Smooth muscle cell (in vitro differentiated cells): ENCODE measurements around the gene CHI3L1. TPM values are rescaled to one million over a fixed set of nuclear protein-coding genes. Genes with fewer than 3 reads are reported as not detected.

Experiments
- DNase-seq: peaks from one replicate; lab custom pipeline; 2025; ENCODE audit not compliant: unreplicated experiment; lab: John Stamatoyannopoulos, UW
- H2AFZ ChIP-seq: fragments of 200-600 bp; sonication (generic); 2 replicates; pipeline ENCODE4 v1.6.0; 2016; ENCODE audit warnings: antibody characterized with exemption, low read depth, mild to moderate bottlenecking
- H3F3A ChIP-seq: fragments of 200-600 bp; sonication (generic); 2 replicates; pipeline ENCODE4 v1.6.0; 2017; ENCODE audit warnings: antibody characterized with exemption, low read depth
- H3K27ac ChIP-seq: fragments of 200-600 bp; sonication (generic); 2 replicates; pipeline ENCODE4 v1.5.1; 2016; ENCODE audit warnings: low read depth, mild to moderate bottlenecking
- H3K27me3 ChIP-seq: fragments of 200-600 bp; sonication (generic); 2 replicates; pipeline ENCODE4 v1.6.1; 2016; ENCODE audit warnings: low read depth, mild to moderate bottlenecking
- H3K36me3 ChIP-seq: fragments of 200-600 bp; sonication (generic); 2 replicates; pipeline ENCODE4 v1.5.1; 2016; ENCODE audit warnings: low read depth
- H3K4me1 ChIP-seq: fragments of 200-600 bp; sonication (generic); 2 replicates; pipeline ENCODE4 v1.5.1; 2016; ENCODE audit warnings: low read depth
- H3K4me2 ChIP-seq: fragments of 200-600 bp; sonication (generic); 2 replicates; pipeline ENCODE4 v1.6.0; 2016; ENCODE audit warnings: mild to moderate bottlenecking
- H3K4me3 ChIP-seq: fragments of 200-600 bp; sonication (generic); 2 replicates; pipeline ENCODE4 v1.5.1; 2016; ENCODE audit warnings: mild to moderate bottlenecking
- H3K79me2 ChIP-seq: fragments of 200-600 bp; sonication (generic); 2 replicates; pipeline ENCODE4 v1.6.0; 2016; ENCODE audit warnings: low read depth, mild to moderate bottlenecking
- H3K9ac ChIP-seq: fragments of 200-600 bp; sonication (generic); 2 replicates; pipeline ENCODE4 v1.6.0; 2016; ENCODE audit warnings: low read depth
- H3K9me3 ChIP-seq: fragments of 200-600 bp; sonication (generic); replicated peaks from 2 replicates; pipeline ENCODE4 v1.5.1; 2016; ENCODE audit warnings: low read depth
- H4K20me1 ChIP-seq: fragments of 200-600 bp; sonication (generic); 2 replicates; pipeline ENCODE4 v1.6.0; 2016; ENCODE audit warnings: low read depth
- WGBS: methylation state at CpG from one replicate; pipeline ENCODE4 v1.1.7; 2016; ENCODE audit warnings: low lambda C conversion rate; 5-methylcytosine and 5-hydroxymethylcytosine counted together
- polyA plus RNA-seq: library from polyadenylated mRNA; unstranded; fragments of >200 nt; fragmentation: Nextera tagmentation; extraction: Ambion mirVana; gene quantifications from 2 replicates; pipeline ENCODE4 v1.2.1, GENCODE V29; 2016
- total RNA-seq: library from RNA; depleted of rRNA; stranded (reverse); fragments of >200 nt; gene quantifications from 2 replicates; pipeline ENCODE4 v1.2.3, GENCODE V29; 2014
- TF ChIP-seq, protein P1 (sequence below): fragments of 200-600 bp; sonication (generic); IDR thresholded peaks from 2 replicates; pipeline ENCODE4 v1.5.1; 2017; ENCODE audit warnings: borderline replicate concordance, mild to moderate bottlenecking, antibody characterized with exemption; ENCODE audit not compliant: insufficient read depth, poor library complexity, severe bottlenecking

Gene CHI3L1
- total and polyA plus RNA-seq, 2 experiments from 2014 or later, result 45.4 to 53.6 TPM

DNA sequence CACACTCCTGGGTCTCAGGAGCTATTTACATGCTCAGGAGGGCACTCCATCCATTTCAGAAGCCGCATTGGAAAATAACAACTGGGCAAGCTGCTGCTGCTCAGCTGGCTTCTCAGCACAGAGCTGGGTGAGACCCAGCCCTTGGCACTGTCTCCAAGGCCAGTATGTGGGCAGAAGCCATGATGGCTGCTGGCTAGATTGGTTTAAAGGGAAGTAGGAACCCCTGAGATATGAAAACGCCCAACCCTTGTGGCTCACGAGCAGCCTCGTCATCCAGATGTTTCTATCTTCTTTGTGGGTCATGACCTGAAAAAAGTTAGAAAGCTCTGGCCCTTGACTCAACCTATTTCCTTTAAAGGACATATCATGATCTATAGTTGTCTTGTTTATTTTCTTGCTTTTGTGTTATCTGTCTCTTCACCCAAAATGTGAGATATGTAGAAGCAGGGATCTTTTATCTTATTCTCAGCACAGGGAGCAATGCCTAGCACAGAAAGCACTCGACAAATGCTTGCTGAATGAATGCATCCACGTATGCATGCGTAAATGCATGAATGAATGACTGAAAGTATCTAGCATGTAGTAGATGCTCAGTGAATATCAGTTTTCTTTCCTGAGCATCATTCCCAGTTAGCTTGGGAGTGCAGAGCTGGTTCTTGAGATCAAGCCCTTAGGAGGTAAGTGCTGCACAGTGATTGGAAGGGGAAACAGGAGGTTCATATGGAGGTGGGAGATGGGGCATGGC lies 22.4 kb downstream of the CHI3L1 start:
- H3K9ac ChIP-seq, result no peak overlapping the region
- H3K4me1 ChIP-seq, result no peaks in the 10 kb centered on the region
- no peaks in the 10 kb centered on the region for H3K27me3 ChIP-seq
- no peaks in the 10 kb centered on the region for H4K20me1 ChIP-seq
- H3F3A ChIP-seq, result no peaks in the 10 kb centered on the region
- TF ChIP-seq, protein P1, sequence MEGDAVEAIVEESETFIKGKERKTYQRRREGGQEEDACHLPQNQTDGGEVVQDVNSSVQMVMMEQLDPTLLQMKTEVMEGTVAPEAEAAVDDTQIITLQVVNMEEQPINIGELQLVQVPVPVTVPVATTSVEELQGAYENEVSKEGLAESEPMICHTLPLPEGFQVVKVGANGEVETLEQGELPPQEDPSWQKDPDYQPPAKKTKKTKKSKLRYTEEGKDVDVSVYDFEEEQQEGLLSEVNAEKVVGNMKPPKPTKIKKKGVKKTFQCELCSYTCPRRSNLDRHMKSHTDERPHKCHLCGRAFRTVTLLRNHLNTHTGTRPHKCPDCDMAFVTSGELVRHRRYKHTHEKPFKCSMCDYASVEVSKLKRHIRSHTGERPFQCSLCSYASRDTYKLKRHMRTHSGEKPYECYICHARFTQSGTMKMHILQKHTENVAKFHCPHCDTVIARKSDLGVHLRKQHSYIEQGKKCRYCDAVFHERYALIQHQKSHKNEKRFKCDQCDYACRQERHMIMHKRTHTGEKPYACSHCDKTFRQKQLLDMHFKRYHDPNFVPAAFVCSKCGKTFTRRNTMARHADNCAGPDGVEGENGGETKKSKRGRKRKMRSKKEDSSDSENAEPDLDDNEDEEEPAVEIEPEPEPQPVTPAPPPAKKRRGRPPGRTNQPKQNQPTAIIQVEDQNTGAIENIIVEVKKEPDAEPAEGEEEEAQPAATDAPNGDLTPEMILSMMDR, result no peak
- DNase-seq, result no peak
- H3K36me3 ChIP-seq, result no peaks in the 10 kb centered on the region
- H3K4me2 ChIP-seq, result no peak overlapping the region
- no peak overlapping the region for H2AFZ ChIP-seq
- no peak overlapping the region for H3K4me3 ChIP-seq
- H3K9me3 ChIP-seq, result no peaks in the 10 kb centered on the region
- no peak overlapping the region for H3K27ac ChIP-seq
- 87% methylated on average over 7 of the region's 7 CpGs for WGBS
- H3K79me2 ChIP-seq, result no peaks in the 10 kb centered on the region

DNA sequence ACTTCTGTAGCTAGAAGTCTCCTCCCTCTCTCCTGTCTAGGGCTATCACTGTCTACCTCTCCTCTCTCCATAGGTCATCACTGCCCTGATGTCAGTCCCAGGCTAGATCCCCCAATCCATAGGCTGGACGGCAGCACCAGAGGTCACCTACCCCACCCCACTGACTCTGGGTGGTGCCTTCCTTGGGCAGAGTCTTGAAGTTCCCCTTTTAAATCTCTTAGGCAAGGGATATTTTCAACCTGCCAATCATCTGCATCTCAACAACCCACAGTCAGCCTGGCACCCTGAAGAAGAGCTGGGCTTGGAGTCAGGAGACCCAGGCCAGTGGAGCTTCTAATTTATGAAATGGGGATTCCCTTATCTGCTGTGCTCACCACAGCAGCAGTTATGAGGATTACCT lies 24.1 kb downstream of the CHI3L1 start:
- Histone ChIP-seq H3K9ac (no peak overlapping the region), H2AFZ (no peak overlapping the region), H3K4me2 (no peak overlapping the region), H4K20me1 (no peaks in the 10 kb centered on the region), H3K27ac (no peak overlapping the region), H3K4me3 (no peak overlapping the region), H3K4me1 (no peaks in the 10 kb centered on the region), H3K27me3 (no peaks in the 10 kb centered on the region), H3K36me3 (no peaks in the 10 kb centered on the region), H3K9me3 (no peaks in the 10 kb centered on the region), H3F3A (no peaks in the 10 kb centered on the region), H3K79me2 (no peaks in the 10 kb centered on the region)
- TF ChIP-seq, protein P1, result no peak
- WGBS, result 94% methylated on average over 1 of the region's 1 CpG
- no peak for DNase-seq

DNA sequence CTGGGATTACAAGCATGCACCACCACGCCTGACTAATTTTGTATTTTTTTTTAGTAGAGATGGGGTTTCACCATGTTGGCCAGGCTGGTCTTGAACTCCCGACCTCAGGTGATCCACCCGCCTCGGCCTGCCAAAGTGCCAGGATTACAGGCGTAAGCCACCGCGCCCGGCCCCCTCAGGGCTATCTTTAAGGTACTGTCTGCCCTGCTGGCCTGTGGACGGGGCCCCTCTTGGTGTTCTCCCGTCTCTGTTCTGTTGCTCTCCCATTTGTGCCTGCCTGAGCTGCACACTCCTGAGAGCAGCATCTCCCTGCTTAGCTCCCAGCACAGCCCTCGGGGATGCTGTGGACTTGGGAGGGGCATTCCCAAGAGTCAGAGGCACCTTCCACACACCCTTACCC lies 24.8 kb downstream of the CHI3L1 start:
- TF ChIP-seq, protein P1, result no peak

DNA sequence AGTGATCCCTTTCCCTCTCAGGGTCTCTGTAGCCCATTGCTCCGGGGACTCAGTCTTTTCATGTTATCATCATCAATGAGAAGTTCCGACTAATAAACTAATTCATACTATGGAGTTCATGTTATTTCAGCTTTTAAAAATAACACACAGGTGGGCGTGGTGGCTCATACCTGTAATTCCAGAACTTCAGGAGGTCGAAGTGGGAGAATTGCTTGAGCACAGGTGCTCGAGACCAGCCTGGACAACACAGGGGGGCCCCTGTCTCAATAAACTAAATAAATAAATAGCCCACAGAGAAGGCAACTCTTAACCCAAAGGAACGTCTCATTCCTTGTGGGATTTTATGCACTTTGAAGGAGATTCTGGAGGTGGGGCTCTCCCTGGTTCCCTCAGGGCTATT lies 25.3 kb downstream of the CHI3L1 start:
- H3K4me3 ChIP-seq, result no peak overlapping the region

More for the DNA sequence above, 24.8 kb downstream of the CHI3L1 start:
- Histone ChIP-seq H3K4me1 (no peaks in the 10 kb centered on the region), H3K9ac (no peak overlapping the region), H3K4me2 (no peak overlapping the region), H4K20me1 (no peaks in the 10 kb centered on the region), H3K4me3 (no peak overlapping the region), H3K36me3 (no peaks in the 10 kb centered on the region), H3K9me3 (no peaks in the 10 kb centered on the region), H3K27me3 (no peaks in the 10 kb centered on the region), H2AFZ (no peak overlapping the region), H3K27ac (no peak overlapping the region), H3K79me2 (no peaks in the 10 kb centered on the region), H3F3A (no peaks in the 10 kb centered on the region)
- DNase-seq, result no peak
- WGBS, result 98% methylated on average over 11 of the region's 11 CpGs

More for the DNA sequence above, 25.3 kb downstream of the CHI3L1 start:
- DNase-seq, result no peak
- H3K9ac ChIP-seq, result no peak overlapping the region
- no peaks in the 10 kb centered on the region for H3K9me3 ChIP-seq
- H3K79me2 ChIP-seq, result no peaks in the 10 kb centered on the region
- H2AFZ ChIP-seq, result no peak overlapping the region
- WGBS, result 88% methylated on average over 6 of the region's 6 CpGs
- no peaks in the 10 kb centered on the region for H3K4me1 ChIP-seq
- no peaks in the 10 kb centered on the region for H3K36me3 ChIP-seq
- H3K27me3 ChIP-seq, result no peaks in the 10 kb centered on the region
- TF ChIP-seq, protein P1, result no peak
- H3K27ac ChIP-seq, result no peak overlapping the region
- H4K20me1 ChIP-seq, result no peaks in the 10 kb centered on the region
- H3F3A ChIP-seq, result no peaks in the 10 kb centered on the region
- no peak overlapping the region for H3K4me2 ChIP-seq
